H9 (cell line): ENCODE data around the gene GRIK4. TPM values are rescaled to one million over a fixed set of nuclear protein-coding genes. Genes with fewer than 3 reads are reported as not detected.
"Not testable (repeated sequence)": the region's sequence is repeated elsewhere in the genome, so short reads cannot be mapped to it uniquely, and the experiment has no call there.

Source experiments
- DNase-seq: peaks from one replicate; pipeline ENCODE4 v3.0.0-alpha.2; 2017
- H2AFZ ChIP-seq: one replicate; pipeline ENCODE4 v1.6.1; 2013; ENCODE audit warnings: mild to moderate bottlenecking, low read length, control low read depth, moderate library complexity
- H2AK5ac ChIP-seq: 2 replicates; pipeline ENCODE4 v1.6.1; 2013; ENCODE audit warnings: low read length, control low read depth, mixed read lengths; ENCODE audit not compliant: insufficient read length
- H2BK120ac ChIP-seq: one replicate; pipeline ENCODE4 v1.6.1; 2013; ENCODE audit warnings: low read depth, mild to moderate bottlenecking, low read length, control low read depth, inconsistent platforms; ENCODE audit not compliant: poor library complexity, severe bottlenecking
- H2BK12ac ChIP-seq: 2 replicates; pipeline ENCODE4 v1.6.1; 2013; ENCODE audit warnings: low read length, control low read depth, mixed read lengths, low read depth; ENCODE audit not compliant: insufficient read length
- H2BK15ac ChIP-seq: 2 replicates; pipeline ENCODE4 v1.6.1; 2013; ENCODE audit warnings: low read depth, low read length, control low read depth
- H2BK20ac ChIP-seq: one replicate; pipeline ENCODE4 v1.6.1; 2013; ENCODE audit warnings: low read depth, mild to moderate bottlenecking, low read length, control low read depth, inconsistent platforms; ENCODE audit not compliant: poor library complexity, severe bottlenecking
- H2BK5ac ChIP-seq: 2 replicates; pipeline ENCODE4 v1.6.1; 2013; ENCODE audit warnings: low read length, control low read depth, mixed read lengths; ENCODE audit not compliant: insufficient read length
- H3K14ac ChIP-seq: 2 replicates; pipeline ENCODE4 v1.6.1; 2013; ENCODE audit warnings: low read length, control low read depth; ENCODE audit not compliant: insufficient read depth
- H3K18ac ChIP-seq: 2 replicates; pipeline ENCODE4 v1.6.1; 2013; ENCODE audit warnings: low read depth, mild to moderate bottlenecking, mixed read lengths, low read length, control low read depth; ENCODE audit not compliant: insufficient read length
- H3K23ac ChIP-seq: 2 replicates; pipeline ENCODE4 v1.6.1; 2013; ENCODE audit warnings: low read length, control low read depth, mixed read lengths, low read depth; ENCODE audit not compliant: insufficient read length
- H3K23me2 ChIP-seq: 2 replicates; pipeline ENCODE4 v1.6.1; 2013; ENCODE audit warnings: low read depth, mild to moderate bottlenecking, mixed read lengths, low read length, control low read depth; ENCODE audit not compliant: insufficient read length, poor library complexity, severe bottlenecking
- H3K27ac ChIP-seq: 2 replicates; pipeline ENCODE4 v1.5.1; 2013; ENCODE audit warnings: low read length, control low read depth, mixed read lengths, low read depth; ENCODE audit not compliant: insufficient read length
- H3K27me3 ChIP-seq: 2 replicates; pipeline ENCODE4 v1.6.1; 2013; ENCODE audit warnings: low read length, control low read depth, inconsistent platforms; ENCODE audit not compliant: insufficient read depth
- H3K4ac ChIP-seq: 2 replicates; pipeline ENCODE4 v1.6.1; 2013; ENCODE audit warnings: low read depth, mild to moderate bottlenecking, control low read depth, inconsistent platforms, low read length, moderate library complexity
- H3K4me1 ChIP-seq: 2 replicates; pipeline ENCODE4 v1.6.1; 2013; ENCODE audit warnings: low read length, control low read depth, inconsistent platforms; ENCODE audit not compliant: insufficient read depth
- H3K4me2 ChIP-seq: 2 replicates; pipeline ENCODE4 v1.6.1; 2013; ENCODE audit warnings: low read length, control low read depth, mixed read lengths; ENCODE audit not compliant: insufficient read length, insufficient read depth
- H3K56ac ChIP-seq: 2 replicates; pipeline ENCODE4 v1.6.1; 2013; ENCODE audit warnings: low read depth, mild to moderate bottlenecking, mixed read lengths, low read length, control low read depth; ENCODE audit not compliant: insufficient read length
- H3K79me1 ChIP-seq: 2 replicates; pipeline ENCODE4 v1.6.1; 2013; ENCODE audit warnings: low read depth, mild to moderate bottlenecking, moderate library complexity, low read length, control low read depth, inconsistent platforms; ENCODE audit not compliant: insufficient read depth, poor library complexity, severe bottlenecking
- H3K79me2 ChIP-seq: 2 replicates; pipeline ENCODE4 v1.6.1; 2013; ENCODE audit warnings: low read length, control low read depth, inconsistent platforms; ENCODE audit not compliant: insufficient read depth
- H3K9ac ChIP-seq: 2 replicates; pipeline ENCODE4 v1.6.1; 2013; ENCODE audit warnings: low read length, control low read depth, mixed read lengths; ENCODE audit not compliant: insufficient read length; ENCODE audit errors: extremely low read depth
- H3K9me3 ChIP-seq: one replicate; pipeline ENCODE4 v1.6.1; 2013; ENCODE audit warnings: low read depth, low read length, inconsistent platforms; ENCODE audit not compliant: control insufficient read depth
- H3T11ph ChIP-seq: one replicate; pipeline ENCODE4 v1.6.1; 2013; ENCODE audit warnings: mild to moderate bottlenecking, low read length, control low read depth, inconsistent platforms
- H4K20me1 ChIP-seq: one replicate; pipeline ENCODE4 v1.6.1; 2013; ENCODE audit not compliant: control insufficient read depth, insufficient read length, insufficient read depth
- H4K5ac ChIP-seq: 2 replicates; pipeline ENCODE4 v1.6.1; 2013; ENCODE audit warnings: low read depth, mild to moderate bottlenecking, mixed read lengths, low read length, control low read depth; ENCODE audit not compliant: insufficient read length
- H4K8ac ChIP-seq: replicated peaks from 2 replicates; pipeline ENCODE4 v1.6.1; 2013; ENCODE audit warnings: low read length, control low read depth, mixed read lengths, low read depth; ENCODE audit not compliant: insufficient read length
- H4K91ac ChIP-seq: 2 replicates; pipeline ENCODE4 v1.6.1; 2013; ENCODE audit warnings: low read depth, mild to moderate bottlenecking, moderate library complexity, mixed read lengths, low read length, control low read depth; ENCODE audit not compliant: insufficient read length
- H3K27ac Mint-ChIP-seq, 3 experiments: 2 replicates in 2 of 3; 3 replicates in 1 of 3; pipeline ENCODE4 v1.8.0; 2020 to 2021; ENCODE audit warnings: mixed read lengths in 3 of 3, mild to moderate bottlenecking in 1 of 3, moderate library complexity in 1 of 3
- H3K27me3 Mint-ChIP-seq: 2 replicates; pipeline ENCODE4 v1.8.0; 2021; ENCODE audit warnings: low read depth, mild to moderate bottlenecking, moderate library complexity, mixed read lengths
- H3K36me3 Mint-ChIP-seq, 3 experiments: 2 replicates in 2 of 3; 3 replicates in 1 of 3; pipeline ENCODE4 v1.8.0; 2020 to 2021; ENCODE audit warnings: low read depth in 3 of 3, mixed read lengths in 3 of 3; ENCODE audit not compliant: insufficient read depth in 1 of 3
- H3K4me1 Mint-ChIP-seq, 2 experiments: 2 replicates each; pipeline ENCODE4 v1.8.0; 2020; ENCODE audit warnings: mixed read lengths in 2 of 2
- H3K4me3 Mint-ChIP-seq, 2 experiments: 2 replicates in 1 of 2; 3 replicates in 1 of 2; pipeline ENCODE4 v1.8.0; 2020 to 2021; ENCODE audit warnings: mild to moderate bottlenecking in 2 of 2, mixed read lengths in 2 of 2, moderate library complexity in 1 of 2
- H3K9me3 Mint-ChIP-seq, 2 experiments: 2 replicates in 1 of 2; 3 replicates in 1 of 2; pipeline ENCODE4 v1.8.0; 2020; ENCODE audit warnings: mild to moderate bottlenecking in 2 of 2, mixed read lengths in 2 of 2, moderate library complexity in 1 of 2
- CTCF ChIP-seq: fragments of 200-600 bp; sonication (generic); conservative IDR thresholded peaks from 3 replicates; pipeline ENCODE4 v1.8.0; 2021; ENCODE audit warnings: antibody characterized with exemption, mild to moderate bottlenecking
- WGBS: extraction: QIAGEN DNeasy Blood & Tissue Kit; methylation state at CpG from one replicate; pipeline ENCODE4 v1.1.7; 2013; ENCODE audit warnings: missing lambda C conversion rate, low lambda C conversion rate, mixed read lengths; ENCODE audit not compliant: insufficient read length; ENCODE audit errors: extremely low coverage; 5-methylcytosine and 5-hydroxymethylcytosine counted together
- total RNA-seq: library from RNA; stranded (reverse); gene quantifications from 2 replicates; pipeline ENCODE4 v1.2.1, GENCODE V29; 2021

Gene GRIK4
- total RNA-seq, 1 experiment from 2014 or later = 2.3 TPM

- Histone ChIP-seq H3K23me2 (no peaks in the 10 kb centered on the region), H2BK12ac (no peak overlapping the region), H3K79me2 (no peaks in the 10 kb centered on the region), H2BK20ac (no peak overlapping the region), H3K79me1 (no peaks in the 10 kb centered on the region), H2BK5ac (no peak overlapping the region), H2AK5ac (no peak overlapping the region), H3K4ac (no peak overlapping the region), H4K91ac (no peak overlapping the region), H2BK120ac (no peak overlapping the region), H4K5ac (no peak overlapping the region), H2BK15ac (no peak overlapping the region), H3T11ph (no peak overlapping the region), H3K23ac (no peak overlapping the region), H3K27me3 (no peaks in the 10 kb centered on the region), H3K9me3 (peaks cover 12% of the 10 kb centered on the region), H3K27ac (no peak overlapping the region), H3K18ac (no peak overlapping the region), H3K4me2 (no peak overlapping the region), H3K9ac (no peak overlapping the region), H3K56ac (no peak overlapping the region), H2AFZ (no peak overlapping the region), H3K14ac (no peak overlapping the region), H3K4me1 (no peaks in the 10 kb centered on the region), H4K8ac (no peak overlapping the region), H4K20me1 (no peaks in the 10 kb centered on the region)
- WGBS = no CpG with 5 or more reads among the region's 7 CpGs
- 0 out of 4 replicates have a peak, but pooled peaks cover 0 to 6% of the 10 kb centered on the region in 2 experiments for H3K4me1 Mint-ChIP-seq
- H3K4me3 Mint-ChIP-seq = no peak overlapping the region
- no peak for DNase-seq
- peaks cover 14 to 23% (median 18%) of the 10 kb centered on the region in 3 experiments for H3K36me3 Mint-ChIP-seq
- TF ChIP-seq CTCF = peak; percentile 61
- H3K9me3 Mint-ChIP-seq = peaks cover 20 to 23% of the 10 kb centered on the region in 2 experiments
- H3K27me3 Mint-ChIP-seq = peaks cover 26% of the 10 kb centered on the region
- H3K27ac Mint-ChIP-seq = no peak overlapping the region
Measured at GRCh38 chr11:120622189-120622875, 110.8 kb downstream of the GRIK4 start.

DNA sequence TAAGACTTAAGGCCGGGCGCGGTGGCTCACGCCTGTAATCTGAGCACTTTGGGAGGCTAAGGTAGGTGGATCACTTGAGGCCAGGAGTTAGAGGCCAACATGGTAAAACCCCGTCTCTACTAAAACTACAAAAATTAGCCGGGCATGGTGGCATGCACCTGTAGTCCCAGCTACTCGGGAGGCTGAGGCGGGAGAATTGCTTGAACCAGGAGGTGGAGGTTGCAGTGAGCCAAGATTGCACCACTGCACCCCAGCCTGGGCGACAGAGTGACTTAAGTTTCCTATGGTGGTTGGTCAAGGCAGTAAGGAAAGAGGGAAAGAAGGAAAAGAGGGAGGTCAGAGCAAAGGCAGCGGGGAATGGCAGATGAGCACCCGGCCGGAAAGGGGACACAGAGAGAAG lies 113.4 kb downstream of the GRIK4 start:
- H3T11ph ChIP-seq, H2AK5ac ChIP-seq, H2BK5ac ChIP-seq, H3K79me2 ChIP-seq, H2BK120ac ChIP-seq, H3K4me2 ChIP-seq, H2AFZ ChIP-seq, H3K27me3 ChIP-seq, H2BK20ac ChIP-seq, H3K9ac ChIP-seq, DNase-seq, H4K20me1 ChIP-seq, H4K5ac ChIP-seq, H3K56ac ChIP-seq, H3K14ac ChIP-seq, H2BK12ac ChIP-seq, H3K27ac ChIP-seq, H3K27ac Mint-ChIP-seq, H3K79me1 ChIP-seq, H3K9me3 Mint-ChIP-seq, H3K18ac ChIP-seq, H2BK15ac ChIP-seq, H4K8ac ChIP-seq, H3K9me3 ChIP-seq, H3K4ac ChIP-seq, H3K36me3 Mint-ChIP-seq, H3K23ac ChIP-seq, H4K91ac ChIP-seq, H3K4me1 ChIP-seq, H3K4me3 Mint-ChIP-seq, H3K23me2 ChIP-seq: not testable (repeated sequence)
- Mint-ChIP-seq H3K27me3 (peaks cover 21% of the 10 kb centered on the region), H3K4me1 (peaks cover 0 to 12% of the 10 kb centered on the region in 2 experiments; a peak in 3 of 4 replicates)
- no CpG with 5 or more reads among the region's 12 CpGs for WGBS
